ENCODE results near the gene WWC2.

The WWC2 gene

GRCh38 chr4:183345261-183345660 lies 246.2 kb downstream of the WWC2 start:
- in situ Hi-C loops (cut with MboI; ENCODE audit: low sequenced_read_pairs): no loop called here

GRCh38 chr4:183347146-183347545 lies 248.1 kb downstream of the WWC2 start:
- in situ Hi-C loops (cut with MboI; ENCODE audit: low sequenced_read_pairs): no loop called here

GRCh38 chr4:183347566-183347965 lies 248.5 kb downstream of the WWC2 start:
- in situ Hi-C loops (cut with MboI; ENCODE audit: low sequenced_read_pairs): no loop called here

- in situ Hi-C loops (cut with MboI; ENCODE audit: low sequenced_read_pairs): no loop called here
Observed at GRCh38 chr4:183348136-183348535, 249.1 kb downstream of the WWC2 start.

- in situ Hi-C loops (cut with MboI; ENCODE audit: low sequenced_read_pairs): no loop called here
Observed at GRCh38 chr4:183348706-183349659, 249.9 kb downstream of the WWC2 start.

- in situ Hi-C loops (cut with MboI; ENCODE audit: low sequenced_read_pairs): no loop called here
Observed at GRCh38 chr4:183349673-183350072, 250.6 kb downstream of the WWC2 start.

- in situ Hi-C loops (cut with MboI; ENCODE audit: low sequenced_read_pairs): no loop called here
Observed at GRCh38 chr4:183350317-183351071, 251.4 kb downstream of the WWC2 start.

- in situ Hi-C loops (cut with MboI; ENCODE audit: low sequenced_read_pairs): no loop called here
Observed at GRCh38 chr4:183352546-183352945, 253.5 kb downstream of the WWC2 start.

GRCh38 chr4:183353557-183353956 lies 254.5 kb downstream of the WWC2 start:
- in situ Hi-C loops (cut with MboI; ENCODE audit: low sequenced_read_pairs): no loop called here

GRCh38 chr4:183354219-183354618 lies 255.2 kb downstream of the WWC2 start:
- in situ Hi-C loops (cut with MboI; ENCODE audit: low sequenced_read_pairs): no loop called here

- in situ Hi-C loops (cut with MboI; ENCODE audit: low sequenced_read_pairs): no loop called here
Observed at GRCh38 chr4:183355405-183355804, 256.3 kb downstream of the WWC2 start.

GRCh38 chr4:183356173-183356830 lies 257.2 kb downstream of the WWC2 start:
- in situ Hi-C loops (cut with MboI; ENCODE audit: low sequenced_read_pairs): no loop called here

GRCh38 chr4:183356931-183357675 lies 258.0 kb downstream of the WWC2 start:
- in situ Hi-C loops (cut with MboI; ENCODE audit: low sequenced_read_pairs): no loop called here

- in situ Hi-C loops (cut with MboI; ENCODE audit: low sequenced_read_pairs): no loop called here
Observed at GRCh38 chr4:183358215-183358755, 259.2 kb downstream of the WWC2 start.

GRCh38 chr4:183360161-183360919 lies 261.3 kb downstream of the WWC2 start:
- in situ Hi-C loops (cut with MboI; ENCODE audit: low sequenced_read_pairs): no loop called here

- in situ Hi-C loops (cut with MboI; ENCODE audit: low sequenced_read_pairs): no loop called here
Observed at GRCh38 chr4:183362036-183362435, 263.0 kb downstream of the WWC2 start.

- in situ Hi-C loops (cut with MboI; ENCODE audit: low sequenced_read_pairs): no loop called here
Observed at GRCh38 chr4:183362916-183363542, 264.0 kb downstream of the WWC2 start.

- in situ Hi-C loops (cut with MboI; ENCODE audit: low sequenced_read_pairs): no loop called here
Observed at GRCh38 chr4:183364025-183364424, 265.0 kb downstream of the WWC2 start.

GRCh38 chr4:183366206-183366835 lies 267.3 kb downstream of the WWC2 start:
- in situ Hi-C loops (cut with MboI; ENCODE audit: low sequenced_read_pairs): no loop called here

Data from hTERT RPE-1 (cell line).